NB4 (cell line): ENCODE data around the gene FAS.

ENCODE experiments used
- DNase-seq: peaks from one replicate; pipeline ENCODE4 v3.0.0; 2010; ENCODE audit warnings: low read depth
- H3K4me3 ChIP-seq: one replicate; pipeline ENCODE4 v1.5.1; 2011; ENCODE audit warnings: mild to moderate bottlenecking, low read depth, low read length, moderate library complexity
- CTCF ChIP-seq: IDR thresholded peaks from one replicate; pipeline ENCODE4 v1.5.1; 2012; ENCODE audit warnings: low read depth, low read length
- MAX ChIP-seq: IDR thresholded peaks from 2 replicates; pipeline ENCODE4 v1.6.1; 2011; ENCODE audit warnings: low read depth, low read length
- MYC ChIP-seq: IDR thresholded peaks from 2 replicates; pipeline ENCODE4 v1.6.1; 2011; ENCODE audit warnings: low read depth, low read length
- POLR2A ChIP-seq: IDR thresholded peaks from 2 replicates; pipeline ENCODE4 v1.6.1; 2011; ENCODE audit warnings: mild to moderate bottlenecking; ENCODE audit not compliant: insufficient read length; ENCODE audit errors: extremely low read depth

Gene FAS

GRCh38 chr10:89042562-89042961, 52.0 kb downstream of the FAS start:
- no peak overlapping the region for H3K4me3 ChIP-seq
- no peak for DNase-seq
- no peak for TF ChIP-seq CTCF
- no peak for TF ChIP-seq POLR2A
- no peak for TF ChIP-seq MAX
- no peak for TF ChIP-seq MYC

GRCh38 chr10:89043052-89043451, 52.5 kb downstream of the FAS start:
- TF ChIP-seq MYC (no peak), POLR2A (no peak), MAX (no peak), CTCF (no peak)
- no peak overlapping the region for H3K4me3 ChIP-seq
- no peak for DNase-seq

- no peak for DNase-seq
- no peak for TF ChIP-seq CTCF
- no peak overlapping the region for H3K4me3 ChIP-seq
Measured at GRCh38 chr10:89047397-89047796, 56.8 kb downstream of the FAS start.

- no peak for TF ChIP-seq MAX
- no peak for TF ChIP-seq CTCF
- no peak for TF ChIP-seq MYC
- no peak for TF ChIP-seq POLR2A
- H3K4me3 ChIP-seq = no peak overlapping the region
- no peak for DNase-seq
Measured at GRCh38 chr10:89051593-89051992, 61.0 kb downstream of the FAS start.

GRCh38 chr10:89053555-89053954, 63.0 kb downstream of the FAS start:
- no peak overlapping the region for H3K4me3 ChIP-seq
- DNase-seq = no peak
- TF ChIP-seq POLR2A = no peak
- TF ChIP-seq MAX = no peak
- no peak for TF ChIP-seq CTCF
- no peak for TF ChIP-seq MYC

GRCh38 chr10:89055159-89055558, 64.6 kb downstream of the FAS start:
- DNase-seq = no peak
- TF ChIP-seq MYC = no peak
- TF ChIP-seq MAX = no peak
- TF ChIP-seq POLR2A = no peak
- TF ChIP-seq CTCF = no peak
- no peak overlapping the region for H3K4me3 ChIP-seq
